Ishikawa (cell line): Measurements from ENCODE around the gene MAP1LC3B2.

Experiments used
- CEBPB ChIP-seq: IDR thresholded peaks from 2 replicates; pipeline ENCODE4 v1.6.1; 2012
- CREB1 ChIP-seq: IDR thresholded peaks from 2 replicates; pipeline ENCODE4 v1.6.1; 2012; ENCODE audit warnings: low read depth
- EGR1 ChIP-seq: IDR thresholded peaks from 2 replicates; pipeline ENCODE4 v1.6.1; 2012
- EP300 ChIP-seq: IDR thresholded peaks from 2 replicates; pipeline ENCODE4 v1.6.1; 2012; ENCODE audit warnings: borderline replicate concordance
- FOXM1 ChIP-seq: IDR thresholded peaks from 2 replicates; pipeline ENCODE4 v1.6.1; 2012; ENCODE audit warnings: low read depth, borderline replicate concordance
- NFIC ChIP-seq: IDR thresholded peaks from 2 replicates; pipeline ENCODE4 v1.6.1; 2012
- RAD21 ChIP-seq: IDR thresholded peaks from 2 replicates; pipeline ENCODE4 v1.6.1; 2012; ENCODE audit warnings: low read depth
- TAF1 ChIP-seq: IDR thresholded peaks from 2 replicates; pipeline ENCODE4 v1.6.1; 2012; ENCODE audit warnings: low read depth, mild to moderate bottlenecking
- TCF12 ChIP-seq: IDR thresholded peaks from 2 replicates; pipeline ENCODE4 v1.6.1; 2012; ENCODE audit warnings: low read depth
- TEAD4 ChIP-seq: IDR thresholded peaks from 2 replicates; pipeline ENCODE4 v1.6.1; 2012
- USF1 ChIP-seq: IDR thresholded peaks from 2 replicates; pipeline ENCODE4 v1.6.1; 2012
- YY1 ChIP-seq: IDR thresholded peaks from 2 replicates; pipeline ENCODE4 v1.6.1; 2012; ENCODE audit warnings: low read depth
- ZBTB7A ChIP-seq: IDR thresholded peaks from 2 replicates; pipeline ENCODE4 v1.6.1; 2012; ENCODE audit warnings: low read depth
- TF ChIP-seq, protein P1 (sequence below): IDR thresholded peaks from 2 replicates; pipeline ENCODE4 v1.6.1; 2012
- TF ChIP-seq, protein P2 (sequence below): IDR thresholded peaks from 2 replicates; pipeline ENCODE4 v1.6.1; 2012; ENCODE audit warnings: low read depth, mild to moderate bottlenecking

Gene MAP1LC3B2

GRCh38 chr12:116520225-116520760 is 38.9 kb upstream of the MAP1LC3B2 start:
- TF ChIP-seq RAD21 (no peak), ZBTB7A (no peak), TEAD4 (no peak), USF1 (no peak), TAF1 (no peak), FOXM1 (no peak), YY1 (no peak)
- TF ChIP-seq, protein P1, sequence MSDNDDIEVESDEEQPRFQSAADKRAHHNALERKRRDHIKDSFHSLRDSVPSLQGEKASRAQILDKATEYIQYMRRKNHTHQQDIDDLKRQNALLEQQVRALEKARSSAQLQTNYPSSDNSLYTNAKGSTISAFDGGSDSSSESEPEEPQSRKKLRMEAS = no peak
- TF ChIP-seq, protein P2, sequence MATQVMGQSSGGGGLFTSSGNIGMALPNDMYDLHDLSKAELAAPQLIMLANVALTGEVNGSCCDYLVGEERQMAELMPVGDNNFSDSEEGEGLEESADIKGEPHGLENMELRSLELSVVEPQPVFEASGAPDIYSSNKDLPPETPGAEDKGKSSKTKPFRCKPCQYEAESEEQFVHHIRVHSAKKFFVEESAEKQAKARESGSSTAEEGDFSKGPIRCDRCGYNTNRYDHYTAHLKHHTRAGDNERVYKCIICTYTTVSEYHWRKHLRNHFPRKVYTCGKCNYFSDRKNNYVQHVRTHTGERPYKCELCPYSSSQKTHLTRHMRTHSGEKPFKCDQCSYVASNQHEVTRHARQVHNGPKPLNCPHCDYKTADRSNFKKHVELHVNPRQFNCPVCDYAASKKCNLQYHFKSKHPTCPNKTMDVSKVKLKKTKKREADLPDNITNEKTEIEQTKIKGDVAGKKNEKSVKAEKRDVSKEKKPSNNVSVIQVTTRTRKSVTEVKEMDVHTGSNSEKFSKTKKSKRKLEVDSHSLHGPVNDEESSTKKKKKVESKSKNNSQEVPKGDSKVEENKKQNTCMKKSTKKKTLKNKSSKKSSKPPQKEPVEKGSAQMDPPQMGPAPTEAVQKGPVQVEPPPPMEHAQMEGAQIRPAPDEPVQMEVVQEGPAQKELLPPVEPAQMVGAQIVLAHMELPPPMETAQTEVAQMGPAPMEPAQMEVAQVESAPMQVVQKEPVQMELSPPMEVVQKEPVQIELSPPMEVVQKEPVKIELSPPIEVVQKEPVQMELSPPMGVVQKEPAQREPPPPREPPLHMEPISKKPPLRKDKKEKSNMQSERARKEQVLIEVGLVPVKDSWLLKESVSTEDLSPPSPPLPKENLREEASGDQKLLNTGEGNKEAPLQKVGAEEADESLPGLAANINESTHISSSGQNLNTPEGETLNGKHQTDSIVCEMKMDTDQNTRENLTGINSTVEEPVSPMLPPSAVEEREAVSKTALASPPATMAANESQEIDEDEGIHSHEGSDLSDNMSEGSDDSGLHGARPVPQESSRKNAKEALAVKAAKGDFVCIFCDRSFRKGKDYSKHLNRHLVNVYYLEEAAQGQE = no peak

GRCh38 chr12:116520801-116521471 is 38.2 kb upstream of the MAP1LC3B2 start:
- TF ChIP-seq, protein P2 = no peak
- TF ChIP-seq TEAD4 (no peak), EP300 (no peak), EGR1 (no peak), TAF1 (no peak), YY1 (no peak), TCF12 (no peak), CREB1 (no peak), RAD21 (no peak), ZBTB7A (no peak), FOXM1 (no peak), NFIC (no peak), USF1 (no peak), CEBPB (no peak)
- TF ChIP-seq, protein P1 = no peak

DNA sequence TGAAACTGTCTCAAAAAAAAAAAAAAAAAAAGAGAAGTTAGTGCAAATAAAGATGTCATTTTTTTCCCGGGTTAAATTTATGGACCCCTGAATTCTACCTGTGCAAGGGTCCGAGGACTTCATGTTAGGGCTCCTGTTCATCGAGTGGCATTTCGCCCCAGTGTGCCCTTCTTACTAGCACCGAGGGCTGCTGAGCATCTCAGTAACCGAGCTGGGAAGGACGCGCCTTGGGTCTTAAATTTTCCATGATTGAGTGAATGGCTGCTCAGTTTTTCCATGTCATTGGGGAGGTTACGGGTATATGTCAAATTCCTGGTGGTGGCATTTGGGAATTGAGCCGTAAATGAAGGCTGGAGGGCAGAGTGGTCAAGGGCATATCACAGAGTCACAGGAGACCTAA is 34.9 kb upstream of the MAP1LC3B2 start:
- TF ChIP-seq, protein P1 = no peak

GRCh38 chr12:116524964-116525379 is 34.2 kb upstream of the MAP1LC3B2 start:
- no peak for TF ChIP-seq TCF12
- no peak for TF ChIP-seq USF1
- TF ChIP-seq TEAD4 = peak; percentile 29; the same call in 1 of the 2 replicates

DNA sequence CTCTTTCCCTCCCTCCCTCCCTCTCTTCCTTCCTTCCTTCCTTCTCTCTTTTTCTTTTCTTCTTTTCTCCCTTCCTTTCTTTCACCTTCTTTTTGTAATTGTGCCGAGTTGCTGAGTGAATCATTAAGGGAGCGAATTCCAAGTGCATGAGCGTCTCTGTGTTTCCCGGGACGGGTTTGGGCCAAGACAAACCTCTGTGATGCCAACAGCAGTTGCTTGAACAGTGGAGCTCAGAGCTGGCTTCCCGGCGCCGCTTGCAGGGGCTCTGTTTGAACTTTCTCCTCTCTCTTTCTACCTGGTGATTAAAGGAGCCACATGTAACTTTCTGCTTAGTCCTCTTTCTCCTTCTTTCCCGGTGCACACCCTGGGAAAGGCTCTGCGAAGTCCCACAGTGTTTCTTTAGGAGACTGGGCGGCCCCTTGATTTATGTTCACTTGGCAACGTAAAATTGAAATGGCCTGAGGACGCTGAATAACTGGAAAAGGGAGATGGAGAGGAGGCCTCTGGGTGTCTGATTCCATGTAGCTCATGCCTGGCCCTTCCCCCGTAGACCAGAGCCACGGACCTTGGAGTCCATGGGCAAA is 33.7 kb upstream of the MAP1LC3B2 start:
- TF ChIP-seq TCF12 (peak; percentile 43; the same call in 1 of the 2 replicates), YY1 (no peak), NFIC (peak; percentile 47; the same call in 1 of the 2 replicates), ZBTB7A (no peak)

GRCh38 chr12:116528065-116528464 is 31.1 kb upstream of the MAP1LC3B2 start:
- TF ChIP-seq NFIC = peak; percentile 49; the same call in 1 of the 2 replicates
- TF ChIP-seq FOXM1 = peak; percentile 79; the same call in 1 of the 2 replicates
- TF ChIP-seq RAD21 = no peak
- TF ChIP-seq, protein P2 = no peak
- peak; percentile 79; the same call in 1 of the 2 replicates for TF ChIP-seq EP300
- no peak for TF ChIP-seq TAF1
- TF ChIP-seq CEBPB = no peak
- TF ChIP-seq TCF12 = peak; percentile 65
- TF ChIP-seq TEAD4 = peak; percentile 79
- TF ChIP-seq, protein P1 = 0 out of 2 replicates have a peak, but pooled peaks have one; percentile 35
